ENCODE measurements around the gene ZCCHC12. TPM values are rescaled to one million over a fixed set of nuclear protein-coding genes. Genes with fewer than 3 reads are reported as not detected.
"Not testable (repeated sequence)": the region's sequence is repeated elsewhere in the genome, so short reads cannot be mapped to it uniquely, and the experiment has no call there.

The ZCCHC12 gene
- total RNA-seq, 4 donors from 2014 or later: 0.37 to 0.72 TPM; not detected in 2

- DNase-seq (ENCODE audit: low spot score) (no peak), ATAC-seq (ENCODE audit: low FRiP score) (no peak)
- TF ChIP-seq, protein P1, sequence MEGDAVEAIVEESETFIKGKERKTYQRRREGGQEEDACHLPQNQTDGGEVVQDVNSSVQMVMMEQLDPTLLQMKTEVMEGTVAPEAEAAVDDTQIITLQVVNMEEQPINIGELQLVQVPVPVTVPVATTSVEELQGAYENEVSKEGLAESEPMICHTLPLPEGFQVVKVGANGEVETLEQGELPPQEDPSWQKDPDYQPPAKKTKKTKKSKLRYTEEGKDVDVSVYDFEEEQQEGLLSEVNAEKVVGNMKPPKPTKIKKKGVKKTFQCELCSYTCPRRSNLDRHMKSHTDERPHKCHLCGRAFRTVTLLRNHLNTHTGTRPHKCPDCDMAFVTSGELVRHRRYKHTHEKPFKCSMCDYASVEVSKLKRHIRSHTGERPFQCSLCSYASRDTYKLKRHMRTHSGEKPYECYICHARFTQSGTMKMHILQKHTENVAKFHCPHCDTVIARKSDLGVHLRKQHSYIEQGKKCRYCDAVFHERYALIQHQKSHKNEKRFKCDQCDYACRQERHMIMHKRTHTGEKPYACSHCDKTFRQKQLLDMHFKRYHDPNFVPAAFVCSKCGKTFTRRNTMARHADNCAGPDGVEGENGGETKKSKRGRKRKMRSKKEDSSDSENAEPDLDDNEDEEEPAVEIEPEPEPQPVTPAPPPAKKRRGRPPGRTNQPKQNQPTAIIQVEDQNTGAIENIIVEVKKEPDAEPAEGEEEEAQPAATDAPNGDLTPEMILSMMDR (IDR thresholded peaks at IDR 0.05): no peak
These were observed 16.2 kb upstream of the ZCCHC12 start for GRCh38 chrX:118807151-118808017.

DNA sequence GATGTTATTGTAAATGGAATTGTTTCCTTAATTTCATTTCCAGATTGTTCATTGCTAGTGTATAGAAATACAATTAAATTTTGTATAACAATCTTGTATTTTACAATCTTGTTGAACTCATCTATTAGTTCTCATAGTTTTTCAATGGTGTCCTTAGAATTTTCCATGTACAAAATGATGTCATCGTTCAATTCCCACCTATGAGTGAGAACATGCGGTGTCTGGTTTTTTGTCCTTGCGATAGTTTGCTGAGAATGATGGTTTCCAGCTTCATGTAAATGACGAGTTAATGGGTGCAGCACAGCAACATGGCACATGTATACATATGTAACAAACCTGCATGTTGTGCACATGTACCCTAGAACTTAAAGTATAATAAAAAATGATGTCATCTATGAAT lies 6.4 kb upstream of the ZCCHC12 start:
- not testable (repeated sequence) for DNase-seq (ENCODE audit: low spot score); ATAC-seq (ENCODE audit: low FRiP score)

GRCh38 chrX:118824173-118824730 lies 628 bp downstream of the ZCCHC12 start:
- no peak for ATAC-seq (ENCODE audit: low FRiP score)
- no peak for DNase-seq (ENCODE audit: low spot score)
- TF ChIP-seq, protein P1 (IDR thresholded peaks at IDR 0.05): no peak

DNA sequence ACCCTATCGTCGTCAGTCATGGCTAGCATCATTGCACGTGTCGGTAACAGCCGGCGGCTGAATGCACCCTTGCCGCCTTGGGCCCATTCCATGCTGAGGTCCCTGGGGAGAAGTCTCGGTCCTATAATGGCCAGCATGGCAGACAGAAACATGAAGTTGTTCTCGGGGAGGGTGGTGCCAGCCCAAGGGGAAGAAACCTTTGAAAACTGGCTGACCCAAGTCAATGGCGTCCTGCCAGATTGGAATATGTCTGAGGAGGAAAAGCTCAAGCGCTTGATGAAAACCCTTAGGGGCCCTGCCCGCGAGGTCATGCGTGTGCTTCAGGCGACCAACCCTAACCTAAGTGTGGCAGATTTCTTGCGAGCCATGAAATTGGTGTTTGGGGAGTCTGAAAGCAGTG lies 1.6 kb downstream of the ZCCHC12 start:
- DNase-seq (ENCODE audit: low spot score): no peak
- TF ChIP-seq, protein P1 (IDR thresholded peaks at IDR 0.05): no peak
- ATAC-seq (ENCODE audit: low FRiP score): no peak

DNA sequence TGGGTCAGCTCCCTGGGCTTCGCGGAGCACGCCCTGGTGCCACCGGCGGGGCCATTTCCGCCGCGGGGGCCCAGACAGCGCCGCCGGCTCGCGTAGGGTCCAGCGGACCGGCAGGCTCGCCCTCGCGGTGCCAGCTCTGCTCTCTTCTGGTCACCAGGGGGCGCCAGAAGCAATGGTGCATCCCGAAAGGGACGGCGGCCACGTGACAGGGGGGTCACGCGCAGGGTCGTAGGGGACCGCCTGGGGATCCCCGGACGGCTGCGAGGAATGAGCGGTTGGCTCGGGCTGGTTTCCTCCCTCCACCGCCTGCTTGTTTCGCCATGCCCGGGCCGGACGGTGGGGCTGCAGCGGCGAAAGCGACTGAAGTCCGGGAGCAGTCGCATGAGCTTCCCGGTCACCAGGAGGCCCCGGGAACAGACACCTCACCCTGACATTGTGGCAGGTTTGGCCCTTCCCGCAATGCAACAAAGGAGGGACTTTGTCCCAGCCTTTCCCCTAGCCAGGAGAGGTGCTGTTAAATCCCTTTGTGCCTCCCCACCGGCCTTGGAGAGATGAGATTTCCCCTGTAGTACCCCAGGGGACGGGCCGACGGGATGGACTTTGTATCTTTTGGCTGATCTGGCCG lies 15.8 kb downstream of the ZCCHC12 start:
- TF ChIP-seq, protein P1 (IDR thresholded peaks at IDR 0.05): peak in 1 of 3 donors; percentile 27
- DNase-seq (ENCODE audit: low spot score): peak; percentile 78
- ATAC-seq (ENCODE audit: low FRiP score): peak; percentile 95

GRCh38 chrX:118847676-118848075 lies 24.1 kb downstream of the ZCCHC12 start:
- no peak for ATAC-seq (ENCODE audit: low FRiP score)
- no peak for DNase-seq (ENCODE audit: low spot score)

DNA sequence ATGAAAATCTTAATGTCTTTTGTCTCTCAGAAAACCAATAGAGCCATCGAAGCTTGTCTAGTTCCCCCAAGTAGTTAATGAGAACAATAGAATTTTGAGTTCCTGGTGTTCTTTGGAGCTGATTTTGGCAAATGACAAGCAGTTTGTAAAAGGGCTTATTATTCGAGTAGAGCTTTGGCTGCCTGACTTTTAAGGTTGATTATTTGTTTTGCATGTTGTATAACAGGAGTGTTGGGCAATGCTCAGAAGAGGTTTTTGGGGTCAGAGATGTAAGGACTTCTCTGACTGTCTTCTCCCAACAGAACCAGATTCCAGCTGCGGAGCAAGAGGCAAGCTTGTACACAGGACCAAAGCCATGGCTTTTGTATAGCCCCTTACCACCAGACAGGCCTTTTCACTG lies 30.0 kb downstream of the ZCCHC12 start:
- ATAC-seq (ENCODE audit: low FRiP score) (no peak), DNase-seq (ENCODE audit: low spot score) (no peak)
- TF ChIP-seq, protein P1 (IDR thresholded peaks at IDR 0.05): no peak

More at GRCh38 chrX:118847676-118848075, 24.1 kb downstream of the ZCCHC12 start:
- TF ChIP-seq, protein P1 (IDR thresholded peaks at IDR 0.05): peak in 1 of 3 donors; percentile 23

Measured in omental fat pad (tissue), 4 donors.